ENCODE results near the gene PHACTR4. TPM values are rescaled to one million over a fixed set of nuclear protein-coding genes. Genes with fewer than 3 reads are reported as not detected.
"Not testable (repeated sequence)": the region's sequence is repeated elsewhere in the genome, so short reads cannot be mapped to it uniquely, and the experiment has no call there.

Gene PHACTR4
- total and polyA plus RNA-seq, 2 of the 13 experiments (the other 11 are each of a cell fraction or from before 2014, with no cell fraction given): 13.9 to 17.1 TPM

GRCh38 chr1:28353248-28353810, 16.2 kb upstream of the PHACTR4 start:
- H3K9ac ChIP-seq (ENCODE audit: insufficient read depth, low read depth, low read length); H4K20me1 ChIP-seq (ENCODE audit: insufficient read depth, low read length); DNase-seq (ENCODE audit: low spot score); H3K79me2 ChIP-seq (ENCODE audit: insufficient read depth, low read length); FAIRE-seq; H3K27me3 ChIP-seq (ENCODE audit: control insufficient read depth in 1 of 2, insufficient read depth in 2 of 2, low read length in 2 of 2); H3K9me3 ChIP-seq (ENCODE audit: low read length); H3K27ac ChIP-seq (ENCODE audit: extremely low read length, insufficient read depth, low read length); intact Hi-C loops (cut with micrococcal nuclease; ENCODE audit: unreplicated experiment); BruUV-seq (replicated peaks); H2AFZ ChIP-seq (ENCODE audit: low read length); H3K4me3 ChIP-seq (replicated peaks in 1 of 3; ENCODE audit: insufficient read depth in 1 of 3, low read depth in 2 of 3, low read length in 3 of 3); H3K4me2 ChIP-seq (ENCODE audit: low read depth, low read length); H3K36me3 ChIP-seq (replicated peaks in 1 of 2; ENCODE audit: control insufficient read depth in 1 of 2, insufficient read depth in 2 of 2, low read length in 2 of 2); CTCF ChIA-PET (ENCODE audit: low intra/inter-chr PET ratio, low total read pairs); ATAC-seq: not testable (repeated sequence)
- in situ Hi-C loops (cut with HindIII; ENCODE audit: extremely low pct_ligation_motif_present, low pct_unique_long_range_greater_than_20kb): loop anchor here (25.0 kb wide), 1 partner anchor 266 kb away; the partner anchor contains the start of gene EYA3
- WGBS (ENCODE audit: low lambda C conversion rate): 80% methylated on average over 8 of the region's 8 CpGs
- POLR2A ChIA-PET: interaction anchor here (0.7 to 2.1 kb wide), 4 partner anchors 12 to 229 kb away, joined by 3 to 4 read pairs (median 4); partner anchors contain the start of gene MED18
- H3K4me1 ChIP-seq (ENCODE audit: insufficient read depth, low read length): peaks cover 49% of the 10 kb centered on the region
- TF ChIP-seq ZNF687 (CRISPR knock-in tag; IDR thresholded peaks at IDR 0.05): 0 out of 2 replicates have a peak, but pooled peaks have one; percentile 10
- 0 out of 2 replicates have a peak, but pooled peaks have one; percentile 43 for TF ChIP-seq ZNF770 (CRISPR knock-in tag; IDR thresholded peaks at IDR 0.05)
